Rectal smooth muscle tissue (tissue), 1 donor: Measurements from ENCODE around the gene ABL2.
"Not testable (repeated sequence)": the region's sequence is repeated elsewhere in the genome, so short reads cannot be mapped to it uniquely, and the experiment has no call there.

Experiments
- H3K27ac ChIP-seq: one replicate; pipeline ENCODE4 v1.7.0; 2013; ENCODE audit warnings: low read depth, low read length, inconsistent platforms
- H3K27me3 ChIP-seq: one replicate; pipeline ENCODE4 v1.7.0; 2013; ENCODE audit warnings: low read length; ENCODE audit not compliant: control insufficient read depth, insufficient read depth
- H3K36me3 ChIP-seq: one replicate; pipeline ENCODE4 v1.7.0; 2013; ENCODE audit warnings: low read length; ENCODE audit not compliant: control insufficient read depth, insufficient read depth
- H3K4me1 ChIP-seq: one replicate; pipeline ENCODE4 v1.7.0; 2013; ENCODE audit warnings: low read length; ENCODE audit not compliant: control insufficient read depth, insufficient read depth
- H3K4me3 ChIP-seq: one replicate; pipeline ENCODE4 v1.7.0; 2013; ENCODE audit warnings: low read length
- H3K9ac ChIP-seq: one replicate; pipeline ENCODE4 v1.7.0; 2013; ENCODE audit warnings: low read length

The ABL2 gene

GRCh38 chr1:179206812-179207211 lies 22.7 kb downstream of the ABL2 start:
- Histone ChIP-seq H3K9ac (no peak overlapping the region), H3K4me3 (no peak overlapping the region), H3K27me3 (no peaks in the 10 kb centered on the region), H3K27ac (no peak overlapping the region), H3K36me3 (no peaks in the 10 kb centered on the region), H3K4me1 (no peaks in the 10 kb centered on the region)

- Histone ChIP-seq H3K36me3 (no peaks in the 10 kb centered on the region), H3K9ac (no peak overlapping the region), H3K4me1 (no peaks in the 10 kb centered on the region), H3K27me3 (no peaks in the 10 kb centered on the region), H3K27ac (no peak overlapping the region), H3K4me3 (no peak overlapping the region)
Measured at GRCh38 chr1:179205284-179205683, 24.2 kb downstream of the ABL2 start.

- H3K27me3 ChIP-seq = no peaks in the 10 kb centered on the region
- H3K4me3 ChIP-seq = no peak overlapping the region
- H3K4me1 ChIP-seq = no peaks in the 10 kb centered on the region
- no peak overlapping the region for H3K27ac ChIP-seq
- H3K36me3 ChIP-seq = no peaks in the 10 kb centered on the region
- H3K9ac ChIP-seq = no peak overlapping the region
Measured at GRCh38 chr1:179202161-179202560, 27.3 kb downstream of the ABL2 start.

- Histone ChIP-seq H3K9ac (no peak overlapping the region), H3K36me3 (no peaks in the 10 kb centered on the region), H3K4me3 (no peak overlapping the region), H3K27ac (no peak overlapping the region), H3K4me1 (no peaks in the 10 kb centered on the region), H3K27me3 (no peaks in the 10 kb centered on the region)
Measured at GRCh38 chr1:179200586-179200985, 28.9 kb downstream of the ABL2 start.

DNA sequence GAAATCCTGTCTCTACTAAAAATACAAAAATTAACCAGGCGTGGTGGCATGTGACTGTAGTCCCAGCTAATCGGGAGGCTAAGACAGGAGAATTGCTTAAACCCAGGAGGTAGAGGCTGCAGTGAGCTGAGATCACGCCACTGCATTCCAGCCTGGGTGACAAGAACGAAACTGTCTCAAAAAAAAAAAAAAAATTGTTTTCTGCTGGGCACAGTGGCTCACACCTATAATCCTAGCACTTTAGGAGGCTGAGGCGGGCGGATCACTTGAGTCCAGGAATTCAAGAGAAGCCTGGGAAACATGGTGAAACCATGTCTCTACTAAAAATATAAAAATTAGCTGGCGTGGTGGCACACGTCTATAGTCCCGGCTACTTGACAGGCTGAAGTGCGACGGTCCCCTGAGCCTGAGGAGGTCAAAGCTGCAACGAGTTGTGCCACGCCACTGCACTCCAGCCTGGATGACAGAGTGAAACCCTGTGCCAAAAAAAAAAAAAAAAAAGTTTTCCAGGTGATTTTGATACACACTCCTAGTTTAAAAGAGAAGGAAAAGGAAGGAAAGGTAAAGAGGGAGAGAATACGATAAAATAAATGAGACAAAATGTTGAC lies 31.7 kb downstream of the ABL2 start:
- Histone ChIP-seq H3K9ac (no peak overlapping the region), H3K4me1 (no peaks in the 10 kb centered on the region), H3K27ac (no peak overlapping the region), H3K36me3 (no peaks in the 10 kb centered on the region), H3K4me3 (no peak overlapping the region), H3K27me3 (no peaks in the 10 kb centered on the region)

DNA sequence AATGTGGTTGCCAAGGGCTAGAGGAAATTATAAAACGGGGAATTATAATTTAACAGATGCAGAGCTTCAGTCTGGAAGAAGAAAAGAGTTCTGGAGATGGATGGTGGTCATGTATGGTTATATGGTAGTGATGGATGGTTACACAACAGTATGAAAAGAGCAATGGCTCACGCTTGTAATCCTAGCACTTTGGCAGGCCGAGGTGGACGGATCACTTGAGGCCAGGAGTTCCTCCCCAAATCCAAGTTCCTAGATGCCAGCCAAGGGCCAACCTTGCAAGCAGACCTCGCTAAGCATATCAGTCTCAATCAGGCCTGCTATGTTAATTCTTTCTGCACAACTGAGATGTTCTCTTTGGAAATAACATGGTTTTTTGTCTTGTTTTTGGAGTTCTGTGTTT lies 33.6 kb downstream of the ABL2 start:
- not testable (repeated sequence) for H3K9ac ChIP-seq, H3K4me1 ChIP-seq, H3K4me3 ChIP-seq, H3K27me3 ChIP-seq, H3K36me3 ChIP-seq, H3K27ac ChIP-seq

- H3K27me3 ChIP-seq = no peaks in the 10 kb centered on the region
Measured at GRCh38 chr1:179195376-179195775, 34.1 kb downstream of the ABL2 start.

DNA sequence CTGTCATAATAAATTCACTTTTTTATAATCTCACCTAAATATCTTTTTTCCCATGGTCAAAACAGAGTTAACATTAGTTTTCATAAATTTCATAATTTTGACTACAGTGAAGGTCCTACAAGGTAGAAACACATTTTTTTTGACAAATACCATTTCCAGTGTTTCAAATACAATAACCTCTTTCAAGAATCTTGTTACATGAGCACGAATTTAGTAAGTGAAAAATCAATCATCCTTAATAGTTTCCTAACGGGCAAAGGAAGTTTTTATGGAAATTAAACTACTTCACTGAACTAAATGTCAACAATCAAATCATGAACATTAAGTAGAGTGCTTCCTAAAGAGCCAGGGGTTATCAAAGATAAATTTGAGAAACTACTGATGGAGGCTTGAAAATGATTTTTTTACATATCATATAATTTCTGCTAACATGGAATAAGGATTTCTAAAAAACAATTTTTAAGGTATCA lies 35.4 kb downstream of the ABL2 start:
- H3K27me3 ChIP-seq = no peaks in the 10 kb centered on the region
- H3K36me3 ChIP-seq = no peaks in the 10 kb centered on the region
- H3K27ac ChIP-seq = no peak overlapping the region
- no peaks in the 10 kb centered on the region for H3K4me1 ChIP-seq
- H3K9ac ChIP-seq = no peak overlapping the region
- no peak overlapping the region for H3K4me3 ChIP-seq

More at GRCh38 chr1:179195376-179195775, 34.1 kb downstream of the ABL2 start:
- Histone ChIP-seq H3K4me3 (no peak overlapping the region), H3K9ac (no peak overlapping the region), H3K36me3 (no peaks in the 10 kb centered on the region), H3K27ac (no peak overlapping the region), H3K4me1 (no peaks in the 10 kb centered on the region)

DNA sequence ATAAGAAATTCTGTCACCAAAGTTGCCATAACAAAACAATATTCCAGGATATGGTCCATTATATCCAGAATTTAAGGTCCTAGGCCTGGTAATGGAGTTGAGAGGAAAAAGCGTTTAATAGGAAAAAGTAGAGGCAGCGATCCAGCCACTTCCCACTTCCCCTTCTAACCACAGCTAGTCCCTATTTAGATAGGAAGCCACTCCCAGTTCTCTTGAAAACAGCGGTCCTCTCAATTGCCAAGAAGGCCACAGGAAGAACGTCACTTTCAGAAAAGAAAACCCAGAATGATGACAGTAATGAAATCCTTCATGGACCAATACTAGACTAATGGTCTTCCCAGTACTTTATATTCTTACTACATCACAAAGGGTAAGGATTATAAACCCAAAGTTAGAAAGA lies 38.6 kb downstream of the ABL2 start:
- Histone ChIP-seq H3K36me3 (no peaks in the 10 kb centered on the region), H3K9ac (no peak overlapping the region), H3K27me3 (no peaks in the 10 kb centered on the region), H3K27ac (no peak overlapping the region), H3K4me1 (no peaks in the 10 kb centered on the region), H3K4me3 (no peak overlapping the region)

- Histone ChIP-seq H3K4me1 (no peaks in the 10 kb centered on the region), H3K27me3 (no peaks in the 10 kb centered on the region), H3K36me3 (no peaks in the 10 kb centered on the region), H3K9ac (no peak overlapping the region), H3K4me3 (no peak overlapping the region), H3K27ac (no peak overlapping the region)
Measured at GRCh38 chr1:179187735-179188471, 41.6 kb downstream of the ABL2 start.

DNA sequence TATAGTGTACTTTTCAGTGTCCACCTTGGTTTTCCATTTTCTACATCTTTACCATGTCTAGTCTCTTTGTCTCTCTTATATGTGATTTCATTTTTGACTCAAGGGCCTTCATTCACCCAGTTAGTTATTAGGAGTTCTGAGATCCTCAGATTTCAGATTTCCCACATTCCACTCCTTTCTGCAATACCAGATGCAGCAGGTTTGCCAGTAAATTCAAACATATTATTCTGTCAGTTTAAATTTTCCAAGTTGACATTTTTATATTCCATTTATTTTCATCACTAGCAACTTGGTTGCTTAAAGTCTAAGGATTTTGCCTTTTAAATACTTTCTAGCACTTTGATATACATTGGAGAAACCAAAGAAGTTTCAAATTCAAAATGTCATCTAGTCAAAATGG lies 42.4 kb downstream of the ABL2 start:
- Histone ChIP-seq H3K4me1 (no peaks in the 10 kb centered on the region), H3K9ac (no peak overlapping the region), H3K36me3 (no peaks in the 10 kb centered on the region), H3K4me3 (no peak overlapping the region), H3K27me3 (no peaks in the 10 kb centered on the region), H3K27ac (no peak overlapping the region)

GRCh38 chr1:179184403-179184802 lies 45.1 kb downstream of the ABL2 start:
- Histone ChIP-seq H3K36me3 (no peaks in the 10 kb centered on the region), H3K4me3 (no peak overlapping the region), H3K27me3 (no peaks in the 10 kb centered on the region), H3K27ac (no peak overlapping the region), H3K9ac (no peak overlapping the region), H3K4me1 (no peaks in the 10 kb centered on the region)

DNA sequence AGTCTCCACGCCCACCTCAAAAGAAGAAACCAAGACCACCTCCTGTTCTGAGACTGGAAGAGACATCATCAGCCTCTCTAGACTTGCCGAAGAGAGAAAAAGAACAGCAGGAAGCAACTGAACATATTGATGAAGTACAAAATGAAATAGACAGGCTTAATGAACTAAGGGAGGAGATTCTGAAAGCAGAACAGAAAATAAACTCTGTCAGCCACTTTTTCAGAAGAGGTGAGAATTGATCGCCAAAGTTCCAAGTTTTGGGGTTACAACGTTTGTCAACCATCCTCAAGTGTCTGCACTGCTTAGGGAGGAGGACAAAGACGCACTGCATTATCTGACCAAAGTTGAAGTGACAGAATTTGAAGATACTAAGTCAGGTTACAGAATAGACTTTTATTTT lies 45.6 kb downstream of the ABL2 start:
- H3K9ac ChIP-seq = no peak overlapping the region
- H3K4me3 ChIP-seq = no peak overlapping the region
- peaks cover 3% of the 10 kb centered on the region for H3K4me1 ChIP-seq
- H3K36me3 ChIP-seq = no peaks in the 10 kb centered on the region
- H3K27ac ChIP-seq = no peak overlapping the region
- H3K27me3 ChIP-seq = no peaks in the 10 kb centered on the region
